ENCODE measurements around the gene ARL5C.

The ARL5C gene

DNA sequence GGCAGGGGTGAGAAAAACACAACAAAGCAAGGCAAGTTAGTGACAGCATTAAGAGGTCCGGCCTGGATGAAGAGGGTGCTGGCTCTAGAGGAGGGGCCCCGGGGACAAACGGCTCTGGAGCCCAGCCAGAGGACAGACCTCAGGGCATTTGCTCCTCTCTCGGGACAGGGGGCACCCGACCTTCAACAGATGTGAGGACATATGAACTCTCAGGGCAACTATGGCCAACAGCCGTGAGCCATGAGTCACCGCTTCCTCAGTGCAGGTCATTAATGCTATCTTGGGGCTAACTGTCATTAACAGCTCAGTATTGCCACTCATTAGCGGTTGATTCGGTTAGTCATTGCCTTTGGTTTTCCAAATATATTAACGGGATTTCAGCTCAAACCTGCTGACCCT is 9.7 kb upstream of the ARL5C start:
- no peak for TF ChIP-seq TEAD4 (IDR thresholded peaks at IDR 0.05)
- TF ChIP-seq, protein P1, sequence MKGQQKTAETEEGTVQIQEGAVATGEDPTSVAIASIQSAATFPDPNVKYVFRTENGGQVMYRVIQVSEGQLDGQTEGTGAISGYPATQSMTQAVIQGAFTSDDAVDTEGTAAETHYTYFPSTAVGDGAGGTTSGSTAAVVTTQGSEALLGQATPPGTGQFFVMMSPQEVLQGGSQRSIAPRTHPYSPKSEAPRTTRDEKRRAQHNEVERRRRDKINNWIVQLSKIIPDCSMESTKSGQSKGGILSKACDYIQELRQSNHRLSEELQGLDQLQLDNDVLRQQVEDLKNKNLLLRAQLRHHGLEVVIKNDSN (IDR thresholded peaks at IDR 0.05), result no peak
- TF ChIP-seq EP300 (IDR thresholded peaks at IDR 0.05; ENCODE audit: borderline replicate concordance), result no peak
- TF ChIP-seq TAF1 (IDR thresholded peaks at IDR 0.05; ENCODE audit: low read depth), result no peak
- TF ChIP-seq NFIC (IDR thresholded peaks at IDR 0.05), result no peak
- TF ChIP-seq, protein P2, sequence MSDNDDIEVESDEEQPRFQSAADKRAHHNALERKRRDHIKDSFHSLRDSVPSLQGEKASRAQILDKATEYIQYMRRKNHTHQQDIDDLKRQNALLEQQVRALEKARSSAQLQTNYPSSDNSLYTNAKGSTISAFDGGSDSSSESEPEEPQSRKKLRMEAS (IDR thresholded peaks at IDR 0.05), result no peak
- TF ChIP-seq, protein P3, sequence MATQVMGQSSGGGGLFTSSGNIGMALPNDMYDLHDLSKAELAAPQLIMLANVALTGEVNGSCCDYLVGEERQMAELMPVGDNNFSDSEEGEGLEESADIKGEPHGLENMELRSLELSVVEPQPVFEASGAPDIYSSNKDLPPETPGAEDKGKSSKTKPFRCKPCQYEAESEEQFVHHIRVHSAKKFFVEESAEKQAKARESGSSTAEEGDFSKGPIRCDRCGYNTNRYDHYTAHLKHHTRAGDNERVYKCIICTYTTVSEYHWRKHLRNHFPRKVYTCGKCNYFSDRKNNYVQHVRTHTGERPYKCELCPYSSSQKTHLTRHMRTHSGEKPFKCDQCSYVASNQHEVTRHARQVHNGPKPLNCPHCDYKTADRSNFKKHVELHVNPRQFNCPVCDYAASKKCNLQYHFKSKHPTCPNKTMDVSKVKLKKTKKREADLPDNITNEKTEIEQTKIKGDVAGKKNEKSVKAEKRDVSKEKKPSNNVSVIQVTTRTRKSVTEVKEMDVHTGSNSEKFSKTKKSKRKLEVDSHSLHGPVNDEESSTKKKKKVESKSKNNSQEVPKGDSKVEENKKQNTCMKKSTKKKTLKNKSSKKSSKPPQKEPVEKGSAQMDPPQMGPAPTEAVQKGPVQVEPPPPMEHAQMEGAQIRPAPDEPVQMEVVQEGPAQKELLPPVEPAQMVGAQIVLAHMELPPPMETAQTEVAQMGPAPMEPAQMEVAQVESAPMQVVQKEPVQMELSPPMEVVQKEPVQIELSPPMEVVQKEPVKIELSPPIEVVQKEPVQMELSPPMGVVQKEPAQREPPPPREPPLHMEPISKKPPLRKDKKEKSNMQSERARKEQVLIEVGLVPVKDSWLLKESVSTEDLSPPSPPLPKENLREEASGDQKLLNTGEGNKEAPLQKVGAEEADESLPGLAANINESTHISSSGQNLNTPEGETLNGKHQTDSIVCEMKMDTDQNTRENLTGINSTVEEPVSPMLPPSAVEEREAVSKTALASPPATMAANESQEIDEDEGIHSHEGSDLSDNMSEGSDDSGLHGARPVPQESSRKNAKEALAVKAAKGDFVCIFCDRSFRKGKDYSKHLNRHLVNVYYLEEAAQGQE (IDR thresholded peaks at IDR 0.05; ENCODE audit: low read depth), result no peak
- no peak for TF ChIP-seq TCF12 (IDR thresholded peaks at IDR 0.05; ENCODE audit: low read depth)
- TF ChIP-seq CREB1 (IDR thresholded peaks at IDR 0.05; ENCODE audit: low read depth), result no peak
- TF ChIP-seq EGR1 (IDR thresholded peaks at IDR 0.05), result no peak
- no peak for TF ChIP-seq ZBTB7A (IDR thresholded peaks at IDR 0.05; ENCODE audit: low read depth)

DNA sequence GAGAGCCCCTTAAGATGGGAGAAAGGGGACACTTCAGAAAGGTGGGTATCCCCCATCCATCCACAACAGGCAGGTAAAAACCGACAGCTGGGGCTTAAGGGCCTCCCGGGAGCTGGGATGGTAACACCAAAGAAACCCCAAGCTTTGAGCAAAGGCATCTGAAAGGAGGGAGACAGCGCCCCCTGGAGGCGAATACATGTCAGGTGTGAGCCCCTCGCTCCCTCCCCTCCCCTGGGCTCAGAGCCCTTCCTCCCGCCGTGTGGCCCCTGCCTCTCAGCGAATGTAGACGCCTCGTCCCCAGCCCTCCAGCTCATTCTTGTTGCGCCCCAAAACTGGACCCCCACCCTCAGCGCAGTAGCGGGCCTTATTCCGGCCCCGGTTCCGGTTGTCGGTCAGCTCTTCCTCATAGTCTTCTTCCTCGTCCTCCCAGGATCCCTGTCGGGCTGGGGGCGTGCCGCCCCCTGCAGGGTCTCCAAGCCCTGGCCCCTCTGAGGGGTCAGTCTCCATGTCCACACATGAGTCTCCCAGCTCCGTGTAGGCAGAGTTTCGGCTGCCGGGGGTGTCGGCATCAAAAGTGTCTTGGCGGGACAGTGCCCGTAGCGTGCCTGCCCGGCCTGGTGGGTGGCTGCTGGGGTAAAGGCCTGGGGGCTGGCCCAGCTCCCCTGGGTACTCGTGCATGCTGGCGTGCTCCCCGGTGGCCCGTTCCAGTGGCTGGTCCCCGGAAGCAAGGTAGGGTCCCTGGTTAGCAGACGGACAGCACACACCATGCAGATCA is 9.1 kb upstream of the ARL5C start:
- no peak for TF ChIP-seq FOXM1 (IDR thresholded peaks at IDR 0.05; ENCODE audit: borderline replicate concordance, low read depth)
- TF ChIP-seq ZBTB7A (IDR thresholded peaks at IDR 0.05; ENCODE audit: low read depth), result peak; percentile 90
- TF ChIP-seq, protein P2 (IDR thresholded peaks at IDR 0.05), result no peak
- TF ChIP-seq EP300 (IDR thresholded peaks at IDR 0.05; ENCODE audit: borderline replicate concordance), result no peak
- no peak for TF ChIP-seq CREB1 (IDR thresholded peaks at IDR 0.05; ENCODE audit: low read depth)
- TF ChIP-seq NFIC (IDR thresholded peaks at IDR 0.05), result no peak
- TF ChIP-seq TEAD4 (IDR thresholded peaks at IDR 0.05), result no peak
- no peak for TF ChIP-seq CEBPB (IDR thresholded peaks at IDR 0.05)
- no peak for TF ChIP-seq TCF12 (IDR thresholded peaks at IDR 0.05; ENCODE audit: low read depth)
- TF ChIP-seq RAD21 (IDR thresholded peaks at IDR 0.05; ENCODE audit: low read depth), result peak; percentile 65
- TF ChIP-seq YY1 (IDR thresholded peaks at IDR 0.05; ENCODE audit: low read depth), result no peak
- TF ChIP-seq, protein P3 (IDR thresholded peaks at IDR 0.05; ENCODE audit: low read depth), result no peak

DNA sequence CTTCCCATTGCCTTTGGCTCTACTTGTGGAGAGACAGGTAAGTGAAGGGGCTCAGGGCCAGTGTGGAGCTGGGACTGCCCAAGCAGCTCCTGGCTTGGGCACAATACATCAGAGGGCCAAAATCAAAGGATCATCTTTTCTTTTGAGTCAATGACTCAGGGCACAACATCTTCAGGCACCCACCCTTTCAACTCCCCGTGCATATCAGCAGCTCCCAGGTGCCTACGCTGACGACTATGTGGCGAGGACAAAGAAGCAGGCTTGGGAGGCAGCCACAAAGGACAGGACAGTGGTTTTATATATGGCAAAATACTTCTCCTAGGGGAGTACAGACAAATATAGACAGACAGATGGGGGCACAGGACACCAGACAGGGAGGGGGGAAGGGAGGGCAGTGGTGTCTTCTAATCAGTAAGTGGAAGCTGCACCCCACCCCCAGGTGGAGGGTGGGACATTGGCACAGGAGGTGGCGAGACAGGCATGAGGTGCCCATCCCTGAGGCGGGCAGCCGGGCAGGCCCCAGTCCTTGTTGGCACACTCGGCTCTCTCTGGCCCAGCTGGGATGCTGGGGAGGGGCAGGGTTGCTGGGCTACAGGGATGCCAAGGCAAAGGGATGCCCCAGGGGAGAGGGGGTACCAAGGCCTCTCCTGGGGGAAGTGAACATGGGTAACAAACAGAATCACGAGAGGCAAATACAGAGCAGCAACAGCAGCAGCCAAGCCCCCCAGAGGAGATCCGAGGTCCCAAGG is 7.7 kb upstream of the ARL5C start:
- TF ChIP-seq, protein P1 (IDR thresholded peaks at IDR 0.05), result no peak
- TF ChIP-seq TEAD4 (IDR thresholded peaks at IDR 0.05) (no peak), FOXM1 (IDR thresholded peaks at IDR 0.05; ENCODE audit: borderline replicate concordance, low read depth) (no peak), YY1 (IDR thresholded peaks at IDR 0.05; ENCODE audit: low read depth) (no peak), ZBTB7A (IDR thresholded peaks at IDR 0.05; ENCODE audit: low read depth) (no peak), EP300 (IDR thresholded peaks at IDR 0.05; ENCODE audit: borderline replicate concordance) (no peak), CREB1 (IDR thresholded peaks at IDR 0.05; ENCODE audit: low read depth) (no peak), NFIC (IDR thresholded peaks at IDR 0.05) (no peak), TAF1 (IDR thresholded peaks at IDR 0.05; ENCODE audit: low read depth) (no peak), EGR1 (IDR thresholded peaks at IDR 0.05) (no peak), RAD21 (IDR thresholded peaks at IDR 0.05; ENCODE audit: low read depth) (no peak), CEBPB (IDR thresholded peaks at IDR 0.05) (no peak), TCF12 (IDR thresholded peaks at IDR 0.05; ENCODE audit: low read depth) (no peak)
- TF ChIP-seq, protein P3 (IDR thresholded peaks at IDR 0.05; ENCODE audit: low read depth), result no peak
- TF ChIP-seq, protein P2 (IDR thresholded peaks at IDR 0.05), result no peak

All from Ishikawa (cell line).